OCI-M1 (cell line): Measurements from ENCODE around the gene CLASP1.
A peak's percentile ranks its signal among the peaks of the same experiment; 100 is the strongest.
"Not testable (repeated sequence)": the region's sequence is repeated elsewhere in the genome, so short reads cannot be mapped to it uniquely, and the experiment has no call there.

Experiments used
- DNase-seq: peaks from one replicate; lab custom pipeline; 2025; lab: John Stamatoyannopoulos, UW

CLASP1 gene

DNA sequence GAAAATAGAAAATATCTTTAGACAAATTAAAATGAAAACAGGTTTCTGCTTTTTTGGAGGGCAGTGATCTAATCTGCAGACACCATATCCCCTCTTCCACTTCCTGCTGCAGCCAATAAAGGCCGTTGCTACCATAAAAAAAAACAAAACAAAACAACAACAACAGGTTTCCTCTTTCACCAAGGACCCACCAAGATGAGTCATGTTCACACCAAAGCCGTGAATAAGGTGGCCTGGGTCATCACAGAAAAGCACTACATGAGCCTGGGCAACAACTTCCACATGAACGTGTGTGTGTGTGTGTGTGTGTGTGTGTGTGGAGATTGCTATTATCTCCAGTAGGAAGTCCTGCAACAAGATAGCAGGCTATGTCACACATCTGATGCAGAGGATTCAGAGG, 339.5 kb downstream of the CLASP1 start:
- DNase-seq = peak; percentile 53

DNA sequence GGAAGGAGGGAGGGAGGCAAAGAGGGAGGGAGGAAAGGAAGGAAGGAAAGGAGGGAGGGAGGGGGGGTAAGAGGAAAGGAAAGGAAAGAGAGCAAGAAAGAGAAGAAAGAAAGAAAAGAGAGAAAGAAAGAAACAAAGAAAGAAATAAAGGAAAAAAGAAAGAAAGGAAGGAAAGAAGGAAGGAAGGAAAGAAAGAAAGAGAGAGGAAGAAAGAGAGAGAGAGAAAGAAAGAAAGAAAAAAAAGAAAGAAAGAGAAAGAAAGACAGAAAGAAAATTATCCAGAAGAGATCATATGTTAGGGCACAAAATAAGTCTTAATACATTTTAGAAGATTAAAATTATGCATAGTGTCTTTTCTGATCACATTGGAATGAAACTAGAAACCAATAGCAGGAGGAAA, 339.9 kb downstream of the CLASP1 start:
- no peak for DNase-seq

DNA sequence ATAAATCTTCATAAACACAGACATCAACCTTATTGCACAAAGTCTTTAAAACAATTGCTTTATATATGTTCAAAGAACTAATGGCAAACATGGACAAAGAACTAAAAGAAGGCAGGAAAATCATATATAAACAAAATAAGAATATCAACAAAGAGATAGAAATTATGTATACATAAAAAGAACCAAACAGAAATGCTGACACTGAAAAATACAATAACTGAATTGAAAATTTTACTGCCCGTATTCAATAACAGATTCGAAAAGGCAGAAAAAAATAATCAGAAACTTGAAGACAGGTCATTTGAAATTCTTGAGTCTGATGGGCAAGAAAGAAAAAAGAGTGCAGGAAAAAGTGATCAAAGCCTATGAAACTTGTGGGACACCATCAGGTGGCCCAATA, 342.2 kb downstream of the CLASP1 start:
- DNase-seq = no peak

DNA sequence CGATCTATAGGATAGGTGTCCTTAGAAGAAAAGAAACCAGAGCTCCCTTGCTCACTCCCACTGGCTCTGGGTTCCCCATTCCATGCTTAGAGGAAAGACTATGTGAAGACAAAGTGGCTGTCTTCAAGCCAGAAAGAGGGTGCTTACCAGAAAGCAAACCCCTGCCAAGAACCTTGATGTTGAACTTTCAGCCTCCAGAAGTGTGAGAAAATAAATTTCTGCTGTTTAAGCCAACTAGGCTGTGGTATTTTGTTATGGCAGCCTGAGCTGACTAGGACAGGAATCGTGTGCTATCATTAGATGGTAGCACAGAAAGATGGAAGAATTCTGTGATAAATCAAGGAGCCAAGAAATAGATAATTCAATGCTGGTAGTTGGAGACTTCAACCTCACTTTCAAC, 344.3 kb downstream of the CLASP1 start:
- no peak for DNase-seq

DNA sequence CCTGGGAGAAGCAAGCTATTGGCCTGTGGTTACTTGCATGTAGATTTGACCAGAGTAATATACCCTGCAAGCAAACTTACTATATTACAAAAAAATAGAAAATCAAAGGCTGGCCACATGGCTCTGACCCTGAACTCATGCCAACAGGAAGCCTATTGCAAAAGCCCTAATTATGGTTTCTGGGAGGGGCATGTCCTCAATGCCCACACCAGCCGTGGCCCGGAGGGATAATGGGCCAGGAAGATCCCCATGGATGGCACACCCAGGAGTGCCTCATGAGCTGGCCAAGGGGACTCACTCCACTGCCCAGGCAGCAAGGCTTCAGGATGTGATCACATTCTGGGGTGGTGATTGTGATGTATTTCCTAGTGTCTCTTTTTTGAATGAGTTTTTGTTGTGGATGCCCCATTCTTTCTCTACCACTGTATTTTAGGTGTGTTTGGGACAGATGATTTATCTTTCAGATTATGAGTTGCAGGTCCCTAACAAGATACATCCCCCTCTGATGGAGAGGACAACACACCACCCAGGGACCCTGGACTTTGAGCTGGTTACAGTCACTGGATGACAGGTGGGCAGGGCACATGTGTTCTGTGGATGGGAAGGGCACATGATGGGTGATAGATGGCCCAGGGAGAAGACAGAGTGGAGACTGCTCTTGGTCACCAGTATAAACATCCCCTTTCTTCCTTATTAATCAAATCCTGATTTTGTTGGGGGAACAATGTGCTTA, 345.6 kb downstream of the CLASP1 start:
- no peak for DNase-seq

DNA sequence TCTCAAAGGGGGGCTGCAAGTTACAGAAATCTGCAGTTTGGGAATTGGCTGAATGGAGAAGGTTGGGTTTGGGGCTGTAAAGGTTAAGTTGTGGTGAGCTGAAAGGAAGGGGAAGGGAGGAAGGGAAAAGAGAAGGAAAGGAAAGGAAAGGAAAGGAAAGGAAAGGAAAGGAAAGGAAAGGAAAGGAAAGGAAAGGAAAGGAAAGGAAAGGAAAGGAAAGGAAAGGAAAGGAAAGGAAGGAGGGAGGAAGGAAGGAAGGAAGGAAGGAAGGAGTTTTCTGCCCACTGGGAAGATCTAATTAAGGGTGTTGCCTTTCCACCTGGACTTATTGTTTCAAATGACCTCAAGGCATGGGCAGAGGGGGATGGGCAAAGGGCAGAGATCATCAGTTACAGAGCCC, 348.1 kb downstream of the CLASP1 start:
- DNase-seq = not testable (repeated sequence)

DNA sequence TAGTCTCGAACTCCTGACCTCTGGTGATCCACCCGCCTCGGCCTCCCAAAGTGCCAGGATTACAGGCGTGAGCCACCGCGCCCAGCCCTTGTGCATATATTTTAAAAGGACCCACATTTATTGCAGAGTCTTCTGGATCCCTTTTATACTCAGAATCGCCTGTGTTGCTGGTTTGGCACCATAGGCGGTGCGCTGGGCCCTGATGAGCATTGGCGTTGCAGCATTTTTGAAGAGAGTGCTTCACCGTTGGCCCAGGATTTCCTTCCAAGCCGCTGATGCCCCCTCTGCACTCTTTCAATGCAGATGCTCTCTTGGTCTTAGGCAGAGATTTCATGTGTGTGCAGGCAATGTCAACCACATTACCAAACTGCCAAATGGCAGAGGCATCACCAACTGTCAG, 350.8 kb downstream of the CLASP1 start:
- no peak for DNase-seq

DNA sequence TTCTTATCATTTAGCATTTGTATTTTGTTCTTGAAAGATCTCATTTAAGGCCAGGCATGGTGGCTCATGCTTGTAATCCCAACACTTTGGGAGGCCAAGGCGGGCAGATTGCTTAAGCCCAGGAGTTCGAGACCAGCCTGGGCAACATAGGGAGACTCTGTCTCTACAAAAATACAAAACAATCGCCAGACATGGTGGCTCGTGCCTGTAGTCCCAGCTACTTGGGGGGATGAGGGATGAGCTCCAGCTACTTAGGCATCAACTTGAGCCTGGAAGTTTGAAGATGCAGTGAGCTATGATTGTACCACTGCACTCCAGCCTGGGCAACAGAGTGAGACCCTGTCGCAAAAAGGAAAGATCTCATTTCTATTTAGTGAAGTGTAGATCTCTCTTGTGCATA, 351.4 kb downstream of the CLASP1 start:
- not testable (repeated sequence) for DNase-seq

DNA sequence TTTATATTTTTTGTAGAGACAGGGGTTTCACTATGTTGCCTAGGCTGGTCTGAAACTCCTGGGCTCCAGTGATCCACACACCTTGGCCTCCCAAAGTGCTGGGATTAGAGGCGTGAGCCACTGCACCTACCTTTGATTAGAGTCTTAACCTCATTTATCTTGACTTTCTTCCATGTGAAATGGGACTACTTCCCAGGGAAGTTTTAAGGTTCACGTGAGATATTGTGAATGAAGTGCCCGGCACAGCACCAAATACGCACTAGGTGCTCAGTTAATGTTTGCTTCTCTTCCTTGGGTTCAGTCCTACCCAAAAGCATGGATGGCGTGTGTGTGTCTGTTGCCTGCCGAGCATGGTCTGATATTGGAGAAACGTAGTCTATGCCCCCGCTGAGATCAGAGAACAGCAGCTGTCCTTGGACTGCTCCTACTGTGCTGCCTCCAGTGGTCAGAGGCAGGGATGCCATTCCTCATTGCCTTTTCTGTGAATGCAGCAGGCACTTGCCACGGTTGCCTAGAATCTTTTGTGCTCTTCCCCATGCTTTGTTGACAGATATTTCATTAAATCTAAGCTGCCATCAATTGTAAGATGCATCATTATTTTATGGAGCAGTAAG, 351.9 kb downstream of the CLASP1 start:
- DNase-seq = peak; percentile 37

DNA sequence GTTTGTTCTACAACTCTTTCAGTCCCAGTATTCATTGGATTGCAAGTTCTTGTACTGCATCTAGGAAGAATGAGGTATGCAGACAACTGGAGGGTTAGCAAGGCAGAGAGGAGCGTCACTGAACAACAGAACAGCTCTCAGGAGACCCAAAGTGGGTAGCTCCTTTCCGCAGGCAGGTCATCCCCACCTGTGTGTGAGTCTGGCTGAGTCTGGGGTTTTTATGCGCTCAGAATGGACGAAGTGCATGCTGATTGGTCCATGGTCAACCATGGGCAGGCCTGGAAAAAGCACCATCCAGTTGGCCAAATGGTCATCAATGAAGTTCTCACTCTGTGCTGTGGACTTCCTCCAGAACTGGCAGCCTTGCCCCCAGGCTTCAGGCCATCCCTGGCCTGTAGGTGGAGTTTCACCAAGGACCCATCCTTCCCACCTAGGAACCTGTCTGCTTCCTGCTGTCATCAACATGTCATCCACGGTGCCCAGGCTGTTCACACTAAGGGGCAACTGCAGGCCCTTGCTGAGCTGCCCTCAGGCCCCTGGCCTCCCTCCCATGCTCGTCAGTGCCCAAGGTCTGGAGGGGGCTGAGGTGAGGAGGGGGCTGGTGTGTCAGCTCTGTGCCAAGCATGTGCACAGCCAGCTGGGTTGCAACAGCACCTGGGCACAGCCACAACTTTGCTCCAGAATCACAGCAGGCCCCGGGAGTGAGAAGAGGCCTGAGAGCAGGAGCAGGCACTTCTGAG, 353.2 kb downstream of the CLASP1 start:
- DNase-seq = no peak

DNA sequence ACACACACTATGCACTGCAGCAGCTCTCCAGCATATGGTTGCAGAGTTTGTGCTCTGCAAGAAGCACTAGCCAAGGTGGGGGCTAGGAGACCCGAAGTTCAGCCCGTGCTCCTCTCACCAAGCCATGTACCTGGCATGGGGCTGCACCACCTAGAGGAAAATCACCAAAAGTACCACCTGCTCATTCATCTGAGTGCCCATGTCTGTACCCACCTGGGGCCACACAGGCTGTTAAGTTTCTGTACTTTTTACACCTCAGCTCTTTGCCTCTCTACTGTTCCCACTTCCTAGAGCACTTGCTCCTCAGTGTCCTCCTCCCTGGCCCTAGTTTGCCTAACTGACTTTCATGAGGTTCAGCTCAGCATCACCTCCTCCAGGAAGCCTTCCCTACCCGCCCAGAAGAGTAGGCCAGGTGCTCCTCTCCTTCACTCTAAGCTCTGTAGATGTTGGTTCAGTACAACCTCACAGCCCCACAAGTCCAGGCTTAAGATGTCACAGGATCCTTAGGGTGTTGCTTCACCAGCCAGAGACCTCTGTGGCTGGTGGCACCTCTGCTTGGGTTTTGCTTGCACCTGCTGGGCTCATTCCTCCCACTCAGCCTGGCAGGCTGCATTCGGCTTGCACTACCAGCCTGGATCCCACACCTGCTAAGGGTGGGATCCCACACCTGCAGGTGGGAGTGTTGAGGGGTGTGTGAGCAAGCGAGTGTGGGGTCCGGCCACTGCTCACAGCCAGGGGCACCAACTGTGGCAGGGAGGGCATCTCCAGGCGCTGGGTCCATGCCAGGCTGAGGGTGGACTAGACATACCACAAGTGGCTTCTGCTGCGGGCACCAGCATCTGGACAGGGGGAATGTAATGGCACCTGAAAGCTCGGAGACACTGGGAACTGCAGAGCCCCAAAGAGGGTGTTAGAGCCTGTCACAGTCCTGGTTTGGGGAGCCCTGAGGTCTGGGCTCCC, 354.1 kb downstream of the CLASP1 start:
- no peak for DNase-seq

DNA sequence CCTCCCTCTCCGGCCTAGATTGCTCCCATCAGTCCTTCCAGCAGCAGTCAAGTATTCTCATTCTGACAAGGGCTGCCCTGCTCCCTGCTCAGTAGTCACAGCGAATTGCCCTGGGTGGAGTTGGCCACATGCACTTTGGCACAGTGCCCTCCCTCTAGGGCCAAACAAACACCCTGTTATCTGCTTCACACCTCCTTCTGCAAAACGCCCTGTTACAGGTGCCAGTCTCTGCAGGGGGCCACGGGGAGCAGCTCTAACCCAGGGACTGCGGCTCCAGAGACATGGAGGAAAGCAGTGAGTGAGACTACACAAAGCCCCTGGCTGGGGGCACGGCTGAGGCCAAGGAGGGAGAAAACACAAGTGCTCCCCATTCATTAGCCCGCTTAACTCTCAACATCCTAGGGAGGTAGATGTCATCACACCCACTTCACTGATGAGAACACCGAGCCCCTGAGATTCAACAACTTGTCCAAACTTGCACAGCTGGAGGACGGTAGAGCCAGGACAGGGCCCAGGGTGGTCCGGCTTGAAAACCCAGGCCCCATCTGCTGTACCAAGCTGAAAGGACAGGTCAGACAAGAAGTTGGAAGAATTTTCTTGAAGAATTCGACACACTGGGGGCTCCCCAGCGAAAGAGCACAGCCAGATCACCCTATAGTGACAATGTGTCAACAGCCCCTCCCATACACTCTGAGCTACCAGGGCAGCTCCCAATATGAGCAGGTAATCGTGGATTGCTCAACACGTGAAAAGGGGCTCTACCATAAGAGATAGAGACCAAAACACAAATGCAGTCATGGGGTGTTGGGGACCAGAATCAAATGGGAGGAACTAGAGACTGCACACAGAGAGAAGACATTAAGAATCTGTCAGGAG, 355.6 kb downstream of the CLASP1 start:
- DNase-seq = no peak

DNA sequence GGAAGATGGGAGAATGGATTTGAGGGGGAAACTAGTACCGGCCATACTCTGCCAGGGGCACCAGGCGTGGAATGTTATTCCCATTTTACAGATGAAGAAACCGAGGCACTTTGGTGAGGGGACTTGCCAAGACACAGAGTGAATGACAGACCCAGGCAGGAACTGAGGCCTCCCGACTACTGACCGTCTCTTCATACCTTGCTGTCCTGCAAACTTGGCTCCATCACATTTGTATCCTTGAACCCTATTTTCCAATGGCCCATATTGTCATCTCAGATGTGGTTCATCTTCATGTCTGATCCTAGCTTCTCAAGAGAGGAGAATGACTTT, 358.0 kb downstream of the CLASP1 start:
- no peak for DNase-seq

DNA sequence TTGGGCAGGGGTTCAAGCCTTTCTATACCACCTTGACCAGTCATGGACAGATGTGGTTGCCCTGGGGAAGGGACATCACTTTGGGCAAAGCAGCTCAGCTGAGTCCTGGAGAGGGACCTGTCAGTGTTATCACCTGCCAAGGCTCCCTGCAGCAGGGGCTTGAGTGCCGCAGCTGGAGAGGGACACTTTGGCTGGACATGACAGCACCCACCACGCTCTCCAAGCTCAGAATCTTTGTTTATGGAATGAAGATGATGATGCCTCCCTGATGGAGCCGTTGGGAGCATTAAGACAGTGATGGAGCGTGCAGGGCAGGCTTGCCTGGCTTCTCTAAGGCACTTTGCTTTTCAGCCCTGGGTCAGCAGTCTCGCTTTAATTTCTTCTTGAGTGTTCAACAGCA, 360.0 kb downstream of the CLASP1 start:
- no peak for DNase-seq

DNA sequence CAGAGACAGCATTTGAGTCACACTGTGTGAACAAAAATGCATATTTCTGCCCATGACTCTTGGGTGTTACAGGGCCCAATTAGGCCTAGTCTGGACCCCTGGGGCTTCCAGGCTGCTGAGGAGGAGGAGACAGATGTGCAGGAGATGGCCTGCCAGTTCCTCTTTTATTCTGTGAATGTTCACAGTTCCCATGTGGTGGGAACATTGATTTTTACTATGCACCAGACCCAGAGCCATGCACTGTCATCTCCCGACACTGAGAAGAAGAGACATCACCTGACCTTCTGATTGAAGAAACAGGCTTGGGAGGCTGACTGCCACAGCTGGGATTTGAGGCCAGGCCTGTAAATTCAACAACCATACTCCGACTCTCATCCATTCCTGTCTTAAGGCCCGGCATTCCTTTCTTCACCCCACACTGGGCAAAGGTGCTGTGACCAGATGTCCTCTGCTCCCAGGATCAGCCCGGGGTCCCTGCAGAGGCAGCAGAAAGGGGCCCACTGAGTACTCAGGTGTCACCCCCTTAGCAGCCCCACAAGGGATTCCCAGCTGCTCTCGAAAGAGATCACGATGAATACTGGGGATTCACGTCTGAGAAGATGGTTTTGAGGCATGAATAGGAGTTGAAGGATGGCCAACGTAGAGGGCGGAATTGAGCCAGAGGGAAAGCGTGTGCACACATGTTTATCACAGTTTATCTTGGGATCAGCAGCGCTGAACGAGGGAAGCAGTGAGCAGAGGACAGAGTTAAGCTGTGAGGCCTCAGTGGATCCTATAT, 360.6 kb downstream of the CLASP1 start:
- peak; percentile 18 for DNase-seq

DNA sequence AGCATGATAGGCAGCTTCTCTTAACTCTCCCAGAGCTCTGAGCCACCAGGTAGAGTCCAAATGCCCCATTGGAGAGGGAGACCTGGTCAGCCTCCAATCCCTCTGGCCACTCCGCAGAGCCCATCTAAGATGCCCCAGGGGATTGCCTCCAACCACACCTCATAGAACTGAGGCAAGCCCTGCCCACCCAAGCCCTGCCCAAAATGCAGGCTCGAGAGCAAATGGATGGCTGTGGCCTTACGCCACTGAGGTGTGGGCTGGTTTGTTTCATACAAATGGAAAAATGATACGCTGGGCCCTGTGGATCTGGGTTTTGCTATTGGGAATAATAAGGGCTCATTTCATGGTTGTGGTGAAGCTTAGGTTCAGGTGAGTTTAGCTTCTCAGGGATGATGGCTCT, 361.3 kb downstream of the CLASP1 start:
- DNase-seq = no peak
